GM08714 (cell line): ENCODE results near the gene PPEF1.

Source experiments
- H3K4me3 ChIP-seq: fragments of 200-500 bp; sonication (Bioruptor generic); 2 replicates; pipeline ENCODE4 v1.5.1; 2014; ENCODE audit warnings: mild to moderate bottlenecking, low read length, inconsistent platforms
- ZNF274 ChIP-seq: IDR thresholded peaks from 2 replicates; pipeline ENCODE4 v1.6.1; 2012; ENCODE audit warnings: mild to moderate bottlenecking, low read depth, low read length

PPEF1 gene

GRCh38 chrX:18682979-18683387 lies 24.5 kb upstream of the PPEF1 start:
- no peak for TF ChIP-seq ZNF274

GRCh38 chrX:18687856-18688495 lies 19.5 kb upstream of the PPEF1 start:
- no peak for TF ChIP-seq ZNF274

More at GRCh38 chrX:18682979-18683387, 24.5 kb upstream of the PPEF1 start:
- H3K4me3 ChIP-seq, result no peak overlapping the region

GRCh38 chrX:18691431-18691830 lies 16.0 kb upstream of the PPEF1 start:
- no peak for TF ChIP-seq ZNF274
- no peak overlapping the region for H3K4me3 ChIP-seq

More at GRCh38 chrX:18687856-18688495, 19.5 kb upstream of the PPEF1 start:
- no peak overlapping the region for H3K4me3 ChIP-seq

- H3K4me3 ChIP-seq, result no peak overlapping the region
- no peak for TF ChIP-seq ZNF274
Measured at GRCh38 chrX:18692541-18692940, 14.9 kb upstream of the PPEF1 start.

GRCh38 chrX:18696653-18697052 lies 10.8 kb upstream of the PPEF1 start:
- H3K4me3 ChIP-seq, result no peak overlapping the region
- no peak for TF ChIP-seq ZNF274

GRCh38 chrX:18698737-18699650 lies 8.5 kb upstream of the PPEF1 start:
- H3K4me3 ChIP-seq, result no peak overlapping the region
- no peak for TF ChIP-seq ZNF274

GRCh38 chrX:18701621-18702361 lies 5.7 kb upstream of the PPEF1 start:
- no peak overlapping the region for H3K4me3 ChIP-seq
- no peak for TF ChIP-seq ZNF274

- TF ChIP-seq ZNF274, result no peak
- H3K4me3 ChIP-seq, result no peak overlapping the region
Measured at GRCh38 chrX:18702362-18703195, 4.9 kb upstream of the PPEF1 start.

- TF ChIP-seq ZNF274, result no peak
- H3K4me3 ChIP-seq, result no peak overlapping the region
Measured at GRCh38 chrX:18709833-18710232, 2.4 kb downstream of the PPEF1 start.

GRCh38 chrX:18714910-18715309 lies 7.5 kb downstream of the PPEF1 start:
- H3K4me3 ChIP-seq, result no peak overlapping the region
- no peak for TF ChIP-seq ZNF274

- H3K4me3 ChIP-seq, result no peak overlapping the region
- TF ChIP-seq ZNF274, result no peak
Measured at GRCh38 chrX:18719852-18720251, 12.4 kb downstream of the PPEF1 start.

GRCh38 chrX:18721683-18722499 lies 14.4 kb downstream of the PPEF1 start:
- H3K4me3 ChIP-seq, result no peak overlapping the region
- TF ChIP-seq ZNF274, result no peak
